ENCODE measurements around the gene ZNRF3.

Gene ZNRF3

DNA sequence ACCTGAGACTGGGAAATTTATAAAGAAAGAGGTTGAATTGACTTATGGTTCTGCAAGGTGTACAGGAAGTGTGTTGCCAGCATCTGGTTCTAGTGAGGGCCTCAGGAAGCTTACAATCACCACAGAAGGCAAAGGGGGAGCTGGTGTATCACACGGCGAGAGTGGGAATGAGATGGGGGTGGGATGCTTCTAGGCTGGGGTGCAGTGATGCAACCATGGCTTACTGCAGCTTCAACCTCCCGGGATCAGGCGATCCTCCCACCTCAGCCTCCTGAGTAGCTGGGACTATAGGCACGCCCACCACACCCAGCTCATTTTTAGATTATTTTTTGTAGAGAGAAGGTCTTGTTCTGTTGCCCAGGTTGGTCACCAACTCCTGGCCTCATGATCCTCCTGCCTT, 117.3 kb downstream of the ZNRF3 start:
- Histone ChIP-seq H3K23ac (ENCODE audit: low read length in 2 of 2) (no peak overlapping the region), H4K8ac (ENCODE audit: low read length) (no peak overlapping the region), H2BK120ac (ENCODE audit: low read depth, low read length) (no peak overlapping the region), H2BK12ac (ENCODE audit: low read length in 2 of 2) (no peak overlapping the region), H3K79me1 (replicated peaks; ENCODE audit: low read length, poor library complexity, severe bottlenecking) (peaks cover 19% of the 10 kb centered on the region), H3K27ac (ENCODE audit: low read length, poor library complexity, severe bottlenecking) (peak overlapping the region; percentile 82), H2BK5ac (ENCODE audit: low read depth, low read length, poor library complexity, severe bottlenecking) (no peak overlapping the region), H2AK5ac (ENCODE audit: low read length, severe bottlenecking) (peak overlapping the region; percentile 99), H3K9ac (ENCODE audit: low read length) (no peak overlapping the region), H3K4ac (ENCODE audit: low read depth in 1 of 2, low read length in 2 of 2) (no peak overlapping the region), H2AFZ (ENCODE audit: low read depth, low read length) (no peak overlapping the region), H2BK15ac (ENCODE audit: low read depth, poor library complexity, severe bottlenecking) (no peak overlapping the region), H4K91ac (ENCODE audit: low read length) (no peak overlapping the region), H3K4me2 (ENCODE audit: low read length, poor library complexity, severe bottlenecking) (no peak overlapping the region), H3K18ac (ENCODE audit: low read depth in 1 of 2, low read length in 2 of 2) (no peak overlapping the region), H3K9me3 (ENCODE audit: control insufficient read depth, low read length) (no peaks in the 10 kb centered on the region), H3K14ac (ENCODE audit: low read length in 2 of 2) (peak overlapping the region in 1 of 2 experiments; percentile 50), H3K4me1 (ENCODE audit: control insufficient read depth, insufficient read depth, low read depth, low read length) (peaks cover 23% of the 10 kb centered on the region), H3K36me3 (ENCODE audit: control insufficient read depth in 1 of 2, insufficient read depth in 2 of 2, low read depth in 1 of 2, low read length in 2 of 2) (peaks cover 0 to 7% of the 10 kb centered on the region in 2 experiments), H3K4me3 (ENCODE audit: insufficient read depth in 1 of 2, low read depth in 1 of 2, low read length in 2 of 2) (no peak overlapping the region), H3K27me3 (ENCODE audit: control insufficient read depth in 1 of 2, insufficient read depth in 1 of 2, low read length in 2 of 2) (no peaks in the 10 kb centered on the region)
- DNase-seq: no peak
- 100% methylated on average over 2 of the region's 5 CpGs for WGBS

DNA sequence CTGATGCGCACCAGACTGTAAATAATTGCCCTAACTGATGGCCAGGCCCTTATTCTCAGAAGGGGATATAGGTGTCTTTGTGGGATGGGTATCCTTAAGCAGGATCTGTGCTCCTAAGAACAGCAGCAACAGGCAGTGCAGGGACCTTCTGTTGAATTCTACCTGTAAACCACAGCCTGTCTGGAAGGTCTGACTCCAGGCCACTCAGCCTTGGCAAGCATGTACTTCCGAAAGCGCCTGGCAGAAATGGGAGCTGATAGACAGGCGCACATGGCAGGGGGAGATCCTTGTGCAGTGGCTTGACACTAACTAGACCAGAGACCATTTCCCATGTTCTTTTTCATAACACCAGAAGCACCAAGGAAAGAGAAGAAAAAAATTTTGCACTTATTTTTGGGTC, 119.2 kb downstream of the ZNRF3 start:
- 100% methylated on average over 4 of the region's 4 CpGs for WGBS
- no peaks in the 10 kb centered on the region for H3K36me3 ChIP-seq (ENCODE audit: control insufficient read depth in 1 of 2, insufficient read depth in 2 of 2, low read depth in 1 of 2, low read length in 2 of 2)

DNA sequence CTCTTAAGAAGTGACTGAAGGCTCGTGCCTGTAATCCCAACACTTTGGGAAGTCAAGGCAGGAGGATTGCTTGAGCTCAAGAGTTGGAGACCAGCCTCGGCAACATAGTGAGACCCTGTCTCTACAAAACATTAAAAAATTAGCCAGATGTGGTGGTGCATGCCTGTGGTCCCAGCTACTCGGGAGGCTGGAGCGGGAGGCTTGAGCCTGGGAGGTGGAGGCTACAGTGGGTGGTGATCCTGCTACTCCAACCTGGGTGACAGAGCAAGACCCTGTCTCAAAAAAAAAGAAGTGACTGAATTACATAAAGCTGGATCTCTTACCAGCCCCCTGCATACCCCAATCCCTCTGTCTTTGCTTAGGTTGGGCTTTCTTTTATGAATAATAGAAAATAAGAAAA, 120.2 kb downstream of the ZNRF3 start:
- H3K4ac ChIP-seq (ENCODE audit: low read depth in 1 of 2, low read length in 2 of 2): no peak overlapping the region
- no peak overlapping the region for H3K27ac ChIP-seq (ENCODE audit: low read length, poor library complexity, severe bottlenecking)
- 98% methylated on average over 3 of the region's 4 CpGs for WGBS

More for the DNA sequence above, 119.2 kb downstream of the ZNRF3 start:
- Histone ChIP-seq H2BK12ac (ENCODE audit: low read length in 2 of 2) (no peak overlapping the region), H2BK15ac (ENCODE audit: low read depth, poor library complexity, severe bottlenecking) (no peak overlapping the region), H3K79me1 (replicated peaks; ENCODE audit: low read length, poor library complexity, severe bottlenecking) (peaks cover 18% of the 10 kb centered on the region), H2BK5ac (ENCODE audit: low read depth, low read length, poor library complexity, severe bottlenecking) (no peak overlapping the region), H3K27me3 (ENCODE audit: control insufficient read depth in 1 of 2, insufficient read depth in 1 of 2, low read length in 2 of 2) (no peaks in the 10 kb centered on the region), H2BK120ac (ENCODE audit: low read depth, low read length) (no peak overlapping the region), H3K4me2 (ENCODE audit: low read length, poor library complexity, severe bottlenecking) (no peak overlapping the region), H3K4ac (ENCODE audit: low read depth in 1 of 2, low read length in 2 of 2) (no peak overlapping the region), H3K4me3 (ENCODE audit: insufficient read depth in 1 of 2, low read depth in 1 of 2, low read length in 2 of 2) (no peak overlapping the region), H3K4me1 (ENCODE audit: control insufficient read depth, insufficient read depth, low read depth, low read length) (peaks cover 23% of the 10 kb centered on the region), H2AFZ (ENCODE audit: low read depth, low read length) (no peak overlapping the region), H4K8ac (ENCODE audit: low read length) (no peak overlapping the region), H3K9me3 (ENCODE audit: control insufficient read depth, low read length) (no peaks in the 10 kb centered on the region), H4K91ac (ENCODE audit: low read length) (no peak overlapping the region), H3K27ac (ENCODE audit: low read length, poor library complexity, severe bottlenecking) (no peak overlapping the region), H3K9ac (ENCODE audit: low read length) (no peak overlapping the region), H3K14ac (ENCODE audit: low read length in 2 of 2) (no peak overlapping the region), H2AK5ac (ENCODE audit: low read length, severe bottlenecking) (no peak overlapping the region), H3K23ac (ENCODE audit: low read length in 2 of 2) (no peak overlapping the region), H3K18ac (ENCODE audit: low read depth in 1 of 2, low read length in 2 of 2) (no peak overlapping the region)
- DNase-seq: no peak

DNA sequence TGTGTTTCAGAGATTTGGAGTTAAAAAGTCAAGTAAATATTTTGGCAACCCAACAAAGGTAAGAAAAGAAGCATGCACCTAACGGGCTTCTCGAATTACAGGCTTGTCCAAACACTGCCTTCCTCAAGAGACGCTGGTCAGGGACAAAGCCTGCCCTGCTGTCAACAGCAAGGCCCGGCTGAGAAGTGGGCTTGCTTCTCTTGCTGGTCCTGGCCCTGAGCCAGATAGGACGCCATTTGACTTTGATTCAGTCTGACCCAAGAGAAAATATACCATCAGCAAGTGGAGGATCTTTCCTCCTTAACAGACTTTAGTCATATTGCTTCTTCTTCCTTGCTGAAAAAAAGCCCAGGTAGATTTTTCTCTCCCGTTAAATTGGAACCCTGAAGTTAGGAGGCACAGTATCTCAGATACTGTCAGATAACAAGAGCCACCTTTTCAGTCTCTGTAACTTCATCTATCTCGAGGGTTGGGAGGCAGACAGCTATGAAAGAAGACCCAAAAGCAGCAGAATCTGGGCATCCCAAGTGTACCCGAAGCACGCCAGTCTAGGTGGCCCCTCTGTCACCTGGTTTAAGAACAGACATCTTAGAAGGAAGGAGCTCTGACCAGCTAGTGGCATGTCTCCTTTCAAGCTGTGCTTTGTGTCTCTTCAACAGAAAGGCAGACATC, 120.7 kb downstream of the ZNRF3 start:
- peaks cover 23% of the 10 kb centered on the region for H3K4me1 ChIP-seq (ENCODE audit: control insufficient read depth, insufficient read depth, low read depth, low read length)
- H3K79me1 ChIP-seq (replicated peaks; ENCODE audit: low read length, poor library complexity, severe bottlenecking): peaks cover 30% of the 10 kb centered on the region
- no peak overlapping the region for H3K18ac ChIP-seq (ENCODE audit: low read depth in 1 of 2, low read length in 2 of 2)
- H3K9ac ChIP-seq (ENCODE audit: low read length): no peak overlapping the region
- peak overlapping the region; percentile 14 for H3K4me2 ChIP-seq (ENCODE audit: low read length, poor library complexity, severe bottlenecking)
- no peak overlapping the region for H3K4ac ChIP-seq (ENCODE audit: low read depth in 1 of 2, low read length in 2 of 2)
- H3K9me3 ChIP-seq (ENCODE audit: control insufficient read depth, low read length): no peaks in the 10 kb centered on the region
- no peaks in the 10 kb centered on the region for H3K36me3 ChIP-seq (ENCODE audit: control insufficient read depth in 1 of 2, insufficient read depth in 2 of 2, low read depth in 1 of 2, low read length in 2 of 2)
- no peak overlapping the region for H3K23ac ChIP-seq (ENCODE audit: low read length in 2 of 2)
- no peak overlapping the region for H2BK120ac ChIP-seq (ENCODE audit: low read depth, low read length)
- H3K27ac ChIP-seq (ENCODE audit: low read length, poor library complexity, severe bottlenecking): peak overlapping the region; percentile 18
- no peak overlapping the region for H3K4me3 ChIP-seq (ENCODE audit: insufficient read depth in 1 of 2, low read depth in 1 of 2, low read length in 2 of 2)
- no peak overlapping the region for H2BK15ac ChIP-seq (ENCODE audit: low read depth, poor library complexity, severe bottlenecking)
- H3K14ac ChIP-seq (ENCODE audit: low read length in 2 of 2): peak overlapping the region in 1 of 2 experiments; percentile 10
- peak overlapping the region in 1 of 2 experiments; percentile 50 for H2BK12ac ChIP-seq (ENCODE audit: low read length in 2 of 2)
- H4K91ac ChIP-seq (ENCODE audit: low read length): no peak overlapping the region
- H2AFZ ChIP-seq (ENCODE audit: low read depth, low read length): no peak overlapping the region
- H4K8ac ChIP-seq (ENCODE audit: low read length): no peak overlapping the region
- H2AK5ac ChIP-seq (ENCODE audit: low read length, severe bottlenecking): peak overlapping the region; percentile 89
- H3K27me3 ChIP-seq (ENCODE audit: control insufficient read depth in 1 of 2, insufficient read depth in 1 of 2, low read length in 2 of 2): no peaks in the 10 kb centered on the region
- no peak for DNase-seq
- 50% methylated on average over 9 of the region's 9 CpGs for WGBS
- H2BK5ac ChIP-seq (ENCODE audit: low read depth, low read length, poor library complexity, severe bottlenecking): no peak overlapping the region

More for the DNA sequence above, 120.2 kb downstream of the ZNRF3 start:
- Histone ChIP-seq H3K36me3 (ENCODE audit: control insufficient read depth in 1 of 2, insufficient read depth in 2 of 2, low read depth in 1 of 2, low read length in 2 of 2) (no peaks in the 10 kb centered on the region), H2AK5ac (ENCODE audit: low read length, severe bottlenecking) (no peak overlapping the region), H3K18ac (ENCODE audit: low read depth in 1 of 2, low read length in 2 of 2) (no peak overlapping the region), H3K4me3 (ENCODE audit: insufficient read depth in 1 of 2, low read depth in 1 of 2, low read length in 2 of 2) (no peak overlapping the region), H2BK12ac (ENCODE audit: low read length in 2 of 2) (no peak overlapping the region), H3K79me1 (replicated peaks; ENCODE audit: low read length, poor library complexity, severe bottlenecking) (peaks cover 26% of the 10 kb centered on the region), H3K27me3 (ENCODE audit: control insufficient read depth in 1 of 2, insufficient read depth in 1 of 2, low read length in 2 of 2) (no peaks in the 10 kb centered on the region), H2BK5ac (ENCODE audit: low read depth, low read length, poor library complexity, severe bottlenecking) (no peak overlapping the region), H3K9me3 (ENCODE audit: control insufficient read depth, low read length) (no peaks in the 10 kb centered on the region), H2AFZ (ENCODE audit: low read depth, low read length) (no peak overlapping the region), H4K8ac (ENCODE audit: low read length) (no peak overlapping the region), H2BK120ac (ENCODE audit: low read depth, low read length) (no peak overlapping the region), H3K9ac (ENCODE audit: low read length) (no peak overlapping the region), H2BK15ac (ENCODE audit: low read depth, poor library complexity, severe bottlenecking) (no peak overlapping the region), H4K91ac (ENCODE audit: low read length) (no peak overlapping the region), H3K4me1 (ENCODE audit: control insufficient read depth, insufficient read depth, low read depth, low read length) (peaks cover 23% of the 10 kb centered on the region), H3K14ac (ENCODE audit: low read length in 2 of 2) (no peak overlapping the region), H3K4me2 (ENCODE audit: low read length, poor library complexity, severe bottlenecking) (no peak overlapping the region), H3K23ac (ENCODE audit: low read length in 2 of 2) (no peak overlapping the region)
- no peak for DNase-seq
